Activated CD8-positive, alpha-beta memory T cell treated with anti-CD3 and anti-CD28 coated beads, Interleukin-2, amount 50 U/mL, for 48 hours (primary cell): ENCODE data around the gene PDZD2.
"Not testable (repeated sequence)": the region's sequence is repeated elsewhere in the genome, so short reads cannot be mapped to it uniquely, and the experiment has no call there.

Experiments used
- DNase-seq: peaks from one replicate; pipeline ENCODE4 v3.0.0-alpha.2; 2020

The PDZD2 gene

GRCh38 chr5:31741496-31741895 is 102.6 kb downstream of the PDZD2 start:
- DNase-seq = no peak

- DNase-seq = no peak
Measured at GRCh38 chr5:31743678-31744077, 104.7 kb downstream of the PDZD2 start.

- no peak for DNase-seq
Measured at GRCh38 chr5:31748458-31749172, 109.7 kb downstream of the PDZD2 start.

GRCh38 chr5:31750215-31750614 is 111.3 kb downstream of the PDZD2 start:
- no peak for DNase-seq

GRCh38 chr5:31751610-31752009 is 112.7 kb downstream of the PDZD2 start:
- DNase-seq = no peak

GRCh38 chr5:31753700-31754357 is 114.9 kb downstream of the PDZD2 start:
- DNase-seq = no peak

- no peak for DNase-seq
Measured at GRCh38 chr5:31754358-31754704, 115.4 kb downstream of the PDZD2 start.

- DNase-seq = no peak
Measured at GRCh38 chr5:31754741-31755675, 116.1 kb downstream of the PDZD2 start.

- DNase-seq = no peak
Measured at GRCh38 chr5:31755676-31756230, 116.8 kb downstream of the PDZD2 start.

- DNase-seq = no peak
Measured at GRCh38 chr5:31757806-31758205, 118.9 kb downstream of the PDZD2 start.

GRCh38 chr5:31758803-31759425 is 120.0 kb downstream of the PDZD2 start:
- DNase-seq = no peak

- DNase-seq = no peak
Measured at GRCh38 chr5:31759925-31760324, 121.0 kb downstream of the PDZD2 start.

- DNase-seq = no peak
Measured at GRCh38 chr5:31761877-31762276, 122.9 kb downstream of the PDZD2 start.

- DNase-seq = no peak
Measured at GRCh38 chr5:31763424-31763823, 124.5 kb downstream of the PDZD2 start.

- not testable (repeated sequence) for DNase-seq
Measured at GRCh38 chr5:31764687-31765086, 125.8 kb downstream of the PDZD2 start.

- DNase-seq = no peak
Measured at GRCh38 chr5:31767335-31768031, 128.6 kb downstream of the PDZD2 start.

- no peak for DNase-seq
Measured at GRCh38 chr5:31768046-31768445, 129.1 kb downstream of the PDZD2 start.

GRCh38 chr5:31768784-31769183 is 129.9 kb downstream of the PDZD2 start:
- DNase-seq = no peak

- no peak for DNase-seq
Measured at GRCh38 chr5:31769530-31769929, 130.6 kb downstream of the PDZD2 start.

GRCh38 chr5:31770132-31770720 is 131.3 kb downstream of the PDZD2 start:
- DNase-seq = no peak

GRCh38 chr5:31770998-31771397 is 132.1 kb downstream of the PDZD2 start:
- no peak for DNase-seq

GRCh38 chr5:31771500-31771899 is 132.6 kb downstream of the PDZD2 start:
- no peak for DNase-seq
